HepG2 (cell line): ENCODE measurements around the gene CYP19A1. TPM values are rescaled to one million over a fixed set of nuclear protein-coding genes. Genes with fewer than 3 reads are reported as not detected.

ENCODE experiments used
- DPF2 ChIP-seq: sonication (generic); formaldehyde crosslinking; IDR thresholded peaks from 2 replicates; pipeline ENCODE4 v1.4.0; 2020; ENCODE audit warnings: mild to moderate bottlenecking, low read depth, missing genetic modification reagents, borderline replicate concordance
- FOXC1 ChIP-seq: sonication (generic); formaldehyde crosslinking; IDR thresholded peaks from 2 replicates; pipeline ENCODE4 v1.8.0; 2022; ENCODE audit warnings: mild to moderate bottlenecking, missing genetic modification reagents, borderline replicate concordance
- GATA4 ChIP-seq: sonication (generic); IDR thresholded peaks from 2 replicates; pipeline ENCODE4 v1.6.1; 2016; ENCODE audit warnings: antibody characterized with exemption, low read depth, borderline replicate concordance
- IRX3 ChIP-seq: sonication (generic); formaldehyde crosslinking; IDR thresholded peaks from 2 replicates; pipeline ENCODE4 v1.8.1; 2023; ENCODE audit warnings: mild to moderate bottlenecking, low read depth, missing genetic modification reagents, borderline replicate concordance
- KDM5A ChIP-seq: fragments of 200-600 bp; sonication (generic); IDR thresholded peaks from 2 replicates; pipeline ENCODE4 v1.7.0; 2018; ENCODE audit warnings: antibody characterized with exemption, mild to moderate bottlenecking, low read length, borderline replicate concordance
- KLF6 ChIP-seq: IDR thresholded peaks from 2 replicates; pipeline ENCODE4 v1.8.0; 2016; ENCODE audit warnings: missing biosample characterization, missing genetic modification reagents
- MIER3 ChIP-seq: IDR thresholded peaks from 2 replicates; pipeline ENCODE4 v1.6.1; 2016; ENCODE audit warnings: missing compliant biosample characterization, borderline replicate concordance
- NCOA5 ChIP-seq: sonication (generic); formaldehyde crosslinking; IDR thresholded peaks from 2 replicates; pipeline ENCODE4 v1.4.0; 2020; ENCODE audit warnings: missing genetic modification reagents
- PITX1 ChIP-seq: sonication (generic); formaldehyde crosslinking; IDR thresholded peaks from 2 replicates; pipeline ENCODE4 v1.5.1; 2020; ENCODE audit warnings: mild to moderate bottlenecking, missing genetic modification reagents
- REPIN1 ChIP-seq: sonication (generic); formaldehyde crosslinking; IDR thresholded peaks from 2 replicates; pipeline ENCODE4 v1.8.0; 2022; ENCODE audit warnings: missing genetic modification reagents, low read depth, mild to moderate bottlenecking, borderline replicate concordance
- RXRB ChIP-seq: IDR thresholded peaks from 2 replicates; pipeline ENCODE4 v1.6.1; 2016; ENCODE audit warnings: borderline replicate concordance, missing genetic modification reagents, missing compliant biosample characterization
- SAP130 ChIP-seq: IDR thresholded peaks from 2 replicates; pipeline ENCODE4 v1.6.1; 2016; ENCODE audit warnings: low read depth
- SOX5 ChIP-seq: IDR thresholded peaks from 2 replicates; pipeline ENCODE4 v1.6.1; 2016; ENCODE audit warnings: borderline replicate concordance
- ZBTB21 ChIP-seq: sonication (generic); formaldehyde crosslinking; IDR thresholded peaks from 2 replicates; pipeline ENCODE4 v1.4.0; 2020; ENCODE audit warnings: missing genetic modification reagents
- ZNF33B ChIP-seq: sonication (generic); formaldehyde crosslinking; IDR thresholded peaks from 2 replicates; pipeline ENCODE4 v1.5.1; 2020; ENCODE audit warnings: mild to moderate bottlenecking, missing genetic modification reagents
- ZNF772 ChIP-seq: sonication (generic); formaldehyde crosslinking; IDR thresholded peaks from 2 replicates; pipeline ENCODE4 v1.5.0; 2020; ENCODE audit warnings: mild to moderate bottlenecking, missing genetic modification reagents
- ZSCAN20 ChIP-seq: sonication (generic); formaldehyde crosslinking; IDR thresholded peaks from 2 replicates; pipeline ENCODE4 v1.4.0; 2020; ENCODE audit warnings: missing genetic modification reagents, mild to moderate bottlenecking, borderline replicate concordance
- polyA plus RNA-seq, 8 experiments: library from polyadenylated mRNA; depleted of rRNA in 3 of 8; stranded (reverse) in 7 of 8; unstranded in 1 of 8; fragments of >200 nt; fragmentation: Illumina TruSeq in 4 of 8; extraction: Trizol in 4 of 8; gene quantifications; 2 replicates each; pipeline versions ENCODE4 v1.2.1 to v1.2.3, GENCODE V29; 2011 to 2016; ENCODE audit warnings: low read depth in 4 of 8, missing spikeins in 1 of 8, mixed read lengths in 1 of 8; ENCODE audit not compliant: insufficient read depth in 1 of 8
- total RNA-seq, 5 experiments: library from RNA; depleted of rRNA; stranded (reverse); fragments of >200 nt; fragmentation: Illumina TruSeq; extraction: Trizol; gene quantifications; 2 replicates each; pipeline ENCODE4 v1.2.3, GENCODE V29; 2016; ENCODE audit warnings: low read depth in 1 of 5
- TF ChIP-seq, protein P1 (sequence below): sonication (generic); formaldehyde crosslinking; IDR thresholded peaks from 2 replicates; pipeline ENCODE4 v1.8.0; 2022; ENCODE audit warnings: mild to moderate bottlenecking, missing genetic modification reagents
- TF ChIP-seq, protein P2 (sequence below): IDR thresholded peaks from 2 replicates; pipeline ENCODE4 v1.6.1; 2012; ENCODE audit warnings: inconsistent platforms
- TF ChIP-seq, protein P3 (sequence below): sonication (generic); formaldehyde crosslinking; IDR thresholded peaks from 2 replicates; pipeline ENCODE4 v1.4.0; 2020; ENCODE audit warnings: missing genetic modification reagents, borderline replicate concordance
- TF ChIP-seq, protein P4 (sequence below): fragments of 450-650 bp; IDR thresholded peaks from 2 replicates; pipeline ENCODE4 v1.6.1; 2016
- TF ChIP-seq, protein P5 (sequence below), 2 experiments: sonication (generic) in 1 of 2; formaldehyde crosslinking in 1 of 2; IDR thresholded peaks; 2 replicates each; pipeline versions ENCODE4 v1.4.0 to v1.6.1; 2018 to 2020; ENCODE audit warnings: missing genetic modification reagents in 2 of 2, borderline replicate concordance in 1 of 2, low read depth in 1 of 2, mild to moderate bottlenecking in 1 of 2, missing biosample characterization in 1 of 2

CYP19A1 gene
- total and polyA plus RNA-seq, 2 of the 13 experiments (the other 11 are each of a cell fraction or from before 2014, with no cell fraction given), result 10.9 to 23.0 TPM

DNA sequence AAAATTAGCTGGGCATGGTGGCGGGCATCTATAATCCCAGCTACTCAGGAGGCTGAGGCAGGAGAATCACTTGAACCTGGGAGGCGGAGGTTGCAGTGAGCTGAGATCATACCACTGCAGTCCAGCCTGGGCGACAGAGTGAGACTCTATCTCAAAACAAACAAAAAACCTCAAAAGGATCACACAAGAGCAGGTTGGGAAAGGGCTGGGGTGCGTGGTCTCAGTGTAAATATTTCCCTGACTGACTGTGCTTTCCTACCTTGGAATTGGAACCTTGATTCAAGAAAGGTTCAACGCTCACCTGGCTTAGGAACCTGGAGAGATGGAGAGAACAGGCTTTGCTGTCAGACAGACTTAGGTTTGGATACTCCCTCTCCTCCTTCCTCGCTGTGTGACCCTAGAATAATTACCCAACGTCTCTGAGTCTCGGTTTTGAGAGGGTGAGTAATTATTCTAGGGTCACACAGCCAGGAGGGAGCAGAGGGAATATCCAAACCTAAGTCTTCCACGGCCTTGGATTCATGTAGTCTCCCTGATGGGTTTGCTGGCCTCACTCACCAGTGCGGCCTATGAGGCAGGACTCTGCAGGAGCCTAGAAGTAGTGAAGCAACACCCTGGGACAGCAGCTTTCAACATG is 24.6 kb downstream of the CYP19A1 start (continued):
- TF ChIP-seq, protein P1, sequence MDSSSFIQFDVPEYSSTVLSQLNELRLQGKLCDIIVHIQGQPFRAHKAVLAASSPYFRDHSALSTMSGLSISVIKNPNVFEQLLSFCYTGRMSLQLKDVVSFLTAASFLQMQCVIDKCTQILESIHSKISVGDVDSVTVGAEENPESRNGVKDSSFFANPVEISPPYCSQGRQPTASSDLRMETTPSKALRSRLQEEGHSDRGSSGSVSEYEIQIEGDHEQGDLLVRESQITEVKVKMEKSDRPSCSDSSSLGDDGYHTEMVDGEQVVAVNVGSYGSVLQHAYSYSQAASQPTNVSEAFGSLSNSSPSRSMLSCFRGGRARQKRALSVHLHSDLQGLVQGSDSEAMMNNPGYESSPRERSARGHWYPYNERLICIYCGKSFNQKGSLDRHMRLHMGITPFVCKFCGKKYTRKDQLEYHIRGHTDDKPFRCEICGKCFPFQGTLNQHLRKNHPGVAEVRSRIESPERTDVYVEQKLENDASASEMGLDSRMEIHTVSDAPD, result no peak
- no peak for TF ChIP-seq KDM5A
- peak; percentile 22; the same call in 1 of the 2 replicates for TF ChIP-seq ZNF772
- peak; percentile 87 for TF ChIP-seq PITX1
- TF ChIP-seq, protein P2, sequence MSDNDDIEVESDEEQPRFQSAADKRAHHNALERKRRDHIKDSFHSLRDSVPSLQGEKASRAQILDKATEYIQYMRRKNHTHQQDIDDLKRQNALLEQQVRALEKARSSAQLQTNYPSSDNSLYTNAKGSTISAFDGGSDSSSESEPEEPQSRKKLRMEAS, result no peak
- peak; percentile 80 for TF ChIP-seq DPF2
- peak; percentile 79 for TF ChIP-seq SOX5 (CRISPR knock-in tag)
- peak; percentile 86; the same call in 1 of the 2 replicates for TF ChIP-seq GATA4
- TF ChIP-seq, protein P3, sequence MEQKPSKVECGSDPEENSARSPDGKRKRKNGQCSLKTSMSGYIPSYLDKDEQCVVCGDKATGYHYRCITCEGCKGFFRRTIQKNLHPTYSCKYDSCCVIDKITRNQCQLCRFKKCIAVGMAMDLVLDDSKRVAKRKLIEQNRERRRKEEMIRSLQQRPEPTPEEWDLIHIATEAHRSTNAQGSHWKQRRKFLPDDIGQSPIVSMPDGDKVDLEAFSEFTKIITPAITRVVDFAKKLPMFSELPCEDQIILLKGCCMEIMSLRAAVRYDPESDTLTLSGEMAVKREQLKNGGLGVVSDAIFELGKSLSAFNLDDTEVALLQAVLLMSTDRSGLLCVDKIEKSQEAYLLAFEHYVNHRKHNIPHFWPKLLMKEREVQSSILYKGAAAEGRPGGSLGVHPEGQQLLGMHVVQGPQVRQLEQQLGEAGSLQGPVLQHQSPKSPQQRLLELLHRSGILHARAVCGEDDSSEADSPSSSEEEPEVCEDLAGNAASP, result peak; percentile 67
- TF ChIP-seq, protein P4, sequence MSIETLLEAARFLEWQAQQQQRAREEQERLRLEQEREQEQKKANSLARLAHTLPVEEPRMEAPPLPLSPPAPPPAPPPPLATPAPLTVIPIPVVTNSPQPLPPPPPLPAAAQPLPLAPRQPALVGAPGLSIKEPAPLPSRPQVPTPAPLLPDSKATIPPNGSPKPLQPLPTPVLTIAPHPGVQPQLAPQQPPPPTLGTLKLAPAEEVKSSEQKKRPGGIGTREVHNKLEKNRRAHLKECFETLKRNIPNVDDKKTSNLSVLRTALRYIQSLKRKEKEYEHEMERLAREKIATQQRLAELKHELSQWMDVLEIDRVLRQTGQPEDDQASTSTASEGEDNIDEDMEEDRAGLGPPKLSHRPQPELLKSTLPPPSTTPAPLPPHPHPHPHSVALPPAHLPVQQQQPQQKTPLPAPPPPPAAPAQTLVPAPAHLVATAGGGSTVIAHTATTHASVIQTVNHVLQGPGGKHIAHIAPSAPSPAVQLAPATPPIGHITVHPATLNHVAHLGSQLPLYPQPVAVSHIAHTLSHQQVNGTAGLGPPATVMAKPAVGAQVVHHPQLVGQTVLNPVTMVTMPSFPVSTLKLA, result peak; percentile 43
- no peak for TF ChIP-seq KLF6 (CRISPR knock-in tag)
- 0 out of 2 replicates have a peak, but pooled peaks have one; percentile 43 for TF ChIP-seq ZBTB21 (CRISPR knock-in tag)
- peak; percentile 67; the same call in 1 of the 2 replicates for TF ChIP-seq RXRB (CRISPR knock-in tag)
- 0 out of 2 replicates have a peak, but pooled peaks have one; percentile 47 for TF ChIP-seq IRX3 (CRISPR knock-in tag)
- peak; percentile 64; the same call in 1 of the 2 replicates for TF ChIP-seq MIER3 (CRISPR knock-in tag)
- TF ChIP-seq FOXC1 (CRISPR knock-in tag), result no peak; the same call in 1 of the 2 replicates
- 0 out of 2 replicates have a peak, but pooled peaks have one; percentile 29 for TF ChIP-seq ZSCAN20
- TF ChIP-seq NCOA5 (CRISPR knock-in tag), result no peak
- TF ChIP-seq REPIN1 (CRISPR knock-in tag), result peak; percentile 68; the same call in 1 of the 2 replicates
- peak; percentile 82 for TF ChIP-seq SAP130
- no peak for TF ChIP-seq ZNF33B (CRISPR knock-in tag)
- TF ChIP-seq, protein P5, sequence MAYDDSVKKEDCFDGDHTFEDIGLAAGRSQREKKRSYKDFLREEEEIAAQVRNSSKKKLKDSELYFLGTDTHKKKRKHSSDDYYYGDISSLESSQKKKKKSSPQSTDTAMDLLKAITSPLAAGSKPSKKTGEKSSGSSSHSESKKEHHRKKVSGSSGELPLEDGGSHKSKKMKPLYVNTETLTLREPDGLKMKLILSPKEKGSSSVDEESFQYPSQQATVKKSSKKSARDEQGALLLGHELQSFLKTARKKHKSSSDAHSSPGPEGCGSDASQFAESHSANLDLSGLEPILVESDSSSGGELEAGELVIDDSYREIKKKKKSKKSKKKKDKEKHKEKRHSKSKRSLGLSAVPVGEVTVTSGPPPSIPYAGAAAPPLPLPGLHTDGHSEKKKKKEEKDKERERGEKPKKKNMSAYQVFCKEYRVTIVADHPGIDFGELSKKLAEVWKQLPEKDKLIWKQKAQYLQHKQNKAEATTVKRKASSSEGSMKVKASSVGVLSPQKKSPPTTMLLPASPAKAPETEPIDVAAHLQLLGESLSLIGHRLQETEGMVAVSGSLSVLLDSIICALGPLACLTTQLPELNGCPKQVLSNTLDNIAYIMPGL (CRISPR knock-in tag; IDR thresholded peaks at IDR 0.05; ENCODE audit: borderline replicate concordance in 1 of 2, low read depth in 1 of 2), result peak; percentile 20 to 25; a peak in 1 of 4 replicates
